DOHH2 (cell line): ENCODE measurements around the gene MBD5.

Experiments used
- CTCF ChIP-seq: fragments of 200-600 bp; sonication (generic); IDR thresholded peaks from one replicate; pipeline ENCODE4 v1.5.1; 2014; ENCODE audit warnings: antibody characterized with exemption, mild to moderate bottlenecking, low read depth, low read length; ENCODE audit not compliant: poor library complexity, severe bottlenecking
- EZH2phosphoT487 ChIP-seq: fragments of 200-600 bp; sonication (generic); IDR thresholded peaks from 2 replicates; pipeline ENCODE4 v1.6.1; 2017; ENCODE audit warnings: borderline replicate concordance, mild to moderate bottlenecking, antibody characterized with exemption, low read length, moderate library complexity, mixed read lengths

- no peak for TF ChIP-seq CTCF
- no peak for TF ChIP-seq EZH2phosphoT487
Measured at GRCh38 chr2:148531235-148531634, 510.3 kb downstream of the MBD5 start.
